K562 (cell line): ENCODE data around the gene POMT1. TPM values are rescaled to one million over a fixed set of nuclear protein-coding genes. Genes with fewer than 3 reads are reported as not detected.

Experiments
- ATAC-seq: fragments of 200-7000 bp; cut with Tn5 transposase; 3 replicates; pipeline ENCODE4 v1.9.1; 2020; ENCODE audit warnings: moderate library complexity
- BruUV-seq: library from RNA; stranded (reverse); fragments of 400-500 nt; replicated peaks from 2 replicates; lab custom pipeline; 2021; lab: Mats Ljungman, UMichigan
- CTCF ChIA-PET: fragments of 300-600 bp; formaldehyde crosslinking; extraction: SDS; loops from one replicate; lab custom pipeline; 2021; ENCODE audit warnings: low intra/inter-chr PET ratio; lab: Yijun Ruan, JAX
- POLR2A ChIA-PET: fragments of 300-600, 350-650 bp; sonication (Branson Sonifier 250); formaldehyde crosslinking; extraction: SDS; loops from one replicate; lab custom pipeline; 2021; ENCODE audit warnings: antibody characterized with exemption, inconsistent platforms; lab: Yijun Ruan, JAX
- DNase-seq, 4 experiments: peaks; one replicate each; pipeline versions ENCODE4 v3.0.0 to v3.0.0-alpha.2; 2011 to 2018; ENCODE audit warnings: low spot score in 3 of 4, mixed read lengths in 3 of 4; ENCODE audit errors: extremely low read depth in 1 of 4
- FAIRE-seq: peaks from 2 replicates; lab custom pipeline; 2011; peaks lifted over from hg19 to GRCh38; lab: Jason Lieb, UNC
- H2AFZ ChIP-seq: 2 replicates; pipeline ENCODE4 v1.6.0; 2011; ENCODE audit warnings: low read depth, low read length, control low read depth, inconsistent platforms
- H3K27ac ChIP-seq: fragments of 200-600 bp; 3 replicates; pipeline ENCODE4 v1.8.0; 2011; ENCODE audit warnings: low read depth, mild to moderate bottlenecking, control low read depth, inconsistent platforms, low read length, moderate library complexity, mixed read lengths; ENCODE audit errors: extremely low read depth
- H3K27me3 ChIP-seq, 2 experiments: fragments of 300-600 bp in 1 of 2; 2 replicates in 1 of 2; 3 replicates in 1 of 2; pipeline versions ENCODE4 v1.6.0 to v1.8.0; 2011; ENCODE audit warnings: inconsistent platforms in 2 of 2, low read length in 2 of 2, mild to moderate bottlenecking in 1 of 2, mixed read lengths in 1 of 2, moderate library complexity in 1 of 2; ENCODE audit not compliant: control insufficient read depth in 2 of 2, insufficient read depth in 2 of 2
- H3K36me3 ChIP-seq: fragments of 300-600 bp; 3 replicates; pipeline ENCODE4 v1.8.0; 2011; ENCODE audit warnings: mild to moderate bottlenecking, low read length, inconsistent platforms; ENCODE audit not compliant: control insufficient read depth, insufficient read depth
- H3K4me1 ChIP-seq, 2 experiments: fragments of 200-600 bp in 1 of 2; replicated peaks in 1 of 2; 2 replicates in 1 of 2; 3 replicates in 1 of 2; pipeline versions ENCODE4 v1.5.1 to v1.8.0; 2011; ENCODE audit warnings: inconsistent platforms in 2 of 2, low read length in 2 of 2, mild to moderate bottlenecking in 1 of 2, mixed read lengths in 1 of 2, moderate library complexity in 1 of 2; ENCODE audit not compliant: control insufficient read depth in 2 of 2, insufficient read depth in 2 of 2
- H3K4me2 ChIP-seq: 2 replicates; pipeline ENCODE4 v1.6.1; 2011; ENCODE audit warnings: low read length, control low read depth, inconsistent platforms, mixed read lengths; ENCODE audit not compliant: insufficient read depth
- H3K4me3 ChIP-seq: fragments of 200-600 bp; sonication (generic), shearing (Covaris generic); 2 replicates; pipeline ENCODE4 v1.5.1; 2016; ENCODE audit warnings: control low read depth, inconsistent platforms
- H3K79me2 ChIP-seq: fragments of 200-600 bp; 3 replicates; pipeline ENCODE4 v1.8.0; 2011; ENCODE audit warnings: low read length, inconsistent platforms; ENCODE audit not compliant: control insufficient read depth, insufficient read depth
- H3K9ac ChIP-seq, 2 experiments: 2 replicates each; pipeline versions ENCODE4 v1.6.0 to v1.6.1; 2011; ENCODE audit warnings: low read depth in 2 of 2, low read length in 2 of 2, control low read depth in 1 of 2, inconsistent platforms in 1 of 2, mild to moderate bottlenecking in 1 of 2, mixed read lengths in 1 of 2; ENCODE audit not compliant: insufficient read depth in 1 of 2
- H3K9me1 ChIP-seq: one replicate; pipeline ENCODE4 v1.6.0; 2011; ENCODE audit warnings: inconsistent platforms, mild to moderate bottlenecking, low read length, moderate library complexity; ENCODE audit not compliant: control insufficient read depth, insufficient read depth
- H3K9me3 ChIP-seq: replicated peaks from 2 replicates; pipeline ENCODE4 v1.5.1; 2011; ENCODE audit warnings: low read depth, low read length, inconsistent platforms; ENCODE audit not compliant: control insufficient read depth, insufficient read depth
- H4K20me1 ChIP-seq: replicated peaks from 2 replicates; pipeline ENCODE4 v1.6.1; 2011; ENCODE audit warnings: low read length, inconsistent platforms, mixed read lengths; ENCODE audit not compliant: control insufficient read depth, insufficient read depth
- EWSR1 ChIP-seq: fragments of 450-650 bp; IDR thresholded peaks from 2 replicates; pipeline ENCODE4 v1.6.1; 2018; ENCODE audit warnings: borderline replicate concordance, mild to moderate bottlenecking, low read depth, moderate library complexity; ENCODE audit not compliant: partially characterized antibody
- PML ChIP-seq: IDR thresholded peaks from 2 replicates; pipeline ENCODE4 v1.6.1; 2012; ENCODE audit warnings: low read length, inconsistent platforms
- SNIP1 ChIP-seq: fragments of 450-650 bp; IDR thresholded peaks from 2 replicates; pipeline ENCODE4 v1.7.1; 2017; ENCODE audit warnings: low read depth, mild to moderate bottlenecking
- THAP12 ChIP-seq: fragments of 250-450 bp; sonication (Bioruptor Pico); IDR thresholded peaks from 2 replicates; pipeline ENCODE4 v1.9.0; 2021; ENCODE audit warnings: mild to moderate bottlenecking, inconsistent platforms
- ZNF121 ChIP-seq: sonication (generic); formaldehyde crosslinking; conservative IDR thresholded peaks from 2 replicates; pipeline ENCODE4 v1.8.0; 2022; ENCODE audit warnings: missing genetic modification reagents
- WGBS: fragments of 100-300 bp; shearing (Covaris generic); methylation state at CpG from one replicate; pipeline ENCODE4 v1.1.6; 2016; ENCODE audit warnings: low coverage, mixed read lengths; ENCODE audit not compliant: insufficient coverage; ENCODE audit errors: missing lambda C conversion rate; 5-methylcytosine and 5-hydroxymethylcytosine counted together
- in situ Hi-C: fragments of 300-500 bp; cut with MboI; formaldehyde crosslinking; loops from 4 replicates; pipeline ENCODE4 v1.15.0; 2018; ENCODE audit warnings: inconsistent platforms, mixed read lengths
- intact Hi-C: fragments of 100-400 bp; cut with micrococcal nuclease; formaldehyde crosslinking; loops from 2 replicates; pipeline ENCODE4 v1.14.2; 2022
- polyA plus RNA-seq, 8 experiments: library from polyadenylated mRNA; depleted of rRNA in 4 of 8; stranded (reverse) in 5 of 8; unstranded in 3 of 8; fragments of >200 nt; fragmentation: Nextera tagmentation in 2 of 8; fragmentation: Illumina TruSeq in 1 of 8; extraction: Ambion mirVana in 2 of 8; extraction: Trizol in 1 of 8; gene quantifications; 2 replicates each; pipeline versions ENCODE4 v1.2.1 to v1.2.3, GENCODE V29; 2011 to 2014; ENCODE audit warnings: inconsistent platforms in 1 of 8, missing spikeins in 1 of 8
- total RNA-seq, 7 experiments: library from RNA; depleted of rRNA in 6 of 7; stranded (reverse); fragments of >200 nt in 6 of 7; fragmentation: Illumina TruSeq in 2 of 7; extraction: Trizol in 2 of 7; gene quantifications; 2 replicates each; pipeline versions ENCODE4 v1.2.1 to v1.2.3, GENCODE V29; 2011 to 2021; ENCODE audit warnings: low replicate concordance in 1 of 7

POMT1 gene
- total and polyA plus RNA-seq, 9 of the 15 experiments (the other 6 are each of a cell fraction or from before 2014, with no cell fraction given) = 1.8 to 23.5 (median 14.6) TPM

DNA sequence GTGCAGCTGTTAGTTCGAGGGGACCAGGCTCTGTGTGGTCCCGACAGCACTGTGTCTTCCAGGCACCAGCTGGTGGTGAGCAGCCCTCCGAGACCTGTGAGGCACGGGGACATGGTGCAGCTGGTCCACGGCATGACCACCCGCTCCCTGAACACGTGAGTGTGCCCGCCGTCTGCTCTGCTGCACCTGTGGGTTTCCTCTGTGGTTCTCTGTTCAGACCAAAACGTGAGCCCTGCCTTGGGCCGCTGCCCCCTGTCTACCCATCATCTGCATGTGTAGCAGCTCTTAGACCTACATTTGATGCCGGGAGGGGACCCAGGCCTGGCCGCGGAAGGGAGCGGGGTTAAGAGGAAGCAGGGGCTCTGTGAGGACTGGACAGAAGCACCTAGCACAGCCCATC lies 10.5 kb downstream of the POMT1 start:
- Histone ChIP-seq H3K36me3 (peaks cover 65% of the 10 kb centered on the region; the same call in 2 of the 3 replicates), H2AFZ (no peak overlapping the region), H3K9me3 (no peaks in the 10 kb centered on the region), H3K4me3 (no peak overlapping the region), H3K9me1 (no peaks in the 10 kb centered on the region), H4K20me1 (no peaks in the 10 kb centered on the region; the same call in 1 of the 2 replicates), H3K79me2 (no peaks in the 10 kb centered on the region), H3K27me3 (no peaks in the 10 kb centered on the region), H3K9ac (no peak overlapping the region), H3K4me2 (no peak overlapping the region), H3K4me1 (peaks cover 0 to 3% of the 10 kb centered on the region in 2 experiments; a peak in 1 of 5 replicates), H3K27ac (no peak overlapping the region)
- in situ Hi-C loops = loop anchor here (10.0 kb wide), 1 partner anchor 232 kb away; the partner anchor contains the start of gene RAPGEF1
- no TSS peak for BruUV-seq
- ATAC-seq (no peak), FAIRE-seq (no peak), DNase-seq (no peak)
- intact Hi-C loops = no loop called here
- no peak for TF ChIP-seq THAP12 (CRISPR knock-in tag)
- no peak for TF ChIP-seq PML
- TF ChIP-seq EWSR1 = no peak
- TF ChIP-seq ZNF121 (CRISPR knock-in tag) = no peak
- TF ChIP-seq SNIP1 = no peak
- WGBS = 82% methylated on average over 11 of the region's 15 CpGs
- CTCF ChIA-PET = no interaction called here
- POLR2A ChIA-PET = no interaction called here
